ENCODE measurements around the gene DYTN.
"Not testable (repeated sequence)": the region's sequence is repeated elsewhere in the genome, so short reads cannot be mapped to it uniquely, and the experiment has no call there.

The DYTN gene

GRCh38 chr2:206721256-206721920 lies 3.2 kb upstream of the DYTN start:
- peak overlapping the region; percentile 35 for H4K91ac ChIP-seq (ENCODE audit: low read depth, low read length)
- H3K4me1 ChIP-seq (ENCODE audit: control insufficient read depth in 1 of 2, insufficient read depth in 2 of 2, low read length in 2 of 2): peaks cover 0 to 5% of the 10 kb centered on the region in 2 experiments
- no peak overlapping the region for H4K8ac ChIP-seq (ENCODE audit: low read depth, low read length)
- no peaks in the 10 kb centered on the region for H3K27me3 ChIP-seq (ENCODE audit: insufficient read depth, low read length)
- no peak for DNase-seq
- no peaks in the 10 kb centered on the region for H3K36me3 ChIP-seq (ENCODE audit: control insufficient read depth in 1 of 2, insufficient read depth in 2 of 2, low read length in 2 of 2)
- H3K14ac ChIP-seq (ENCODE audit: low read length): no peak overlapping the region
- H4K12ac ChIP-seq (ENCODE audit: low read depth, low read length): no peak overlapping the region
- peaks cover 2% of the 10 kb centered on the region for H3K9me3 ChIP-seq (ENCODE audit: insufficient read depth, low read depth, low read length)
- no peak overlapping the region for H2AFZ ChIP-seq (ENCODE audit: insufficient read depth, low read length, poor library complexity)
- H2BK5ac ChIP-seq (ENCODE audit: low read depth, low read length, poor library complexity): peak overlapping the region; percentile 78
- no peak overlapping the region for H2BK120ac ChIP-seq (ENCODE audit: insufficient read depth, low read length, poor library complexity)
- WGBS (ENCODE audit: extremely low coverage, insufficient coverage, insufficient read length): no CpG with 5 or more reads among the region's 4 CpGs
- H3K79me1 ChIP-seq (ENCODE audit: low read length): no peaks in the 10 kb centered on the region
- H3K4me3 ChIP-seq (ENCODE audit: low read depth, low read length): no peak overlapping the region
- H3K4ac ChIP-seq (ENCODE audit: low read depth, low read length): no peak overlapping the region
- H3K23ac ChIP-seq (ENCODE audit: low read length): no peak overlapping the region
- no peak overlapping the region for H2BK12ac ChIP-seq (ENCODE audit: low read length)
- no peak overlapping the region for H2AK5ac ChIP-seq (ENCODE audit: low read length)
- no peak overlapping the region for H3K18ac ChIP-seq (ENCODE audit: low read length)
- no peaks in the 10 kb centered on the region for H3K79me2 ChIP-seq (ENCODE audit: control insufficient read depth, insufficient read depth, low read length, poor library complexity)
- H3K9ac ChIP-seq (ENCODE audit: low read length): no peak overlapping the region
- peak overlapping the region; percentile 43 for H3K27ac ChIP-seq (ENCODE audit: low read depth, low read length)
- H3K4me2 ChIP-seq (ENCODE audit: low read length): no peak overlapping the region

GRCh38 chr2:206716623-206717022 lies 1.6 kb downstream of the DYTN start:
- no peak overlapping the region for H2BK120ac ChIP-seq (ENCODE audit: insufficient read depth, low read length, poor library complexity)

GRCh38 chr2:206715183-206715582 lies 3.0 kb downstream of the DYTN start:
- H3K4me1 ChIP-seq (ENCODE audit: control insufficient read depth in 1 of 2, insufficient read depth in 2 of 2, low read length in 2 of 2); H4K12ac ChIP-seq (ENCODE audit: low read depth, low read length); H3K79me2 ChIP-seq (ENCODE audit: control insufficient read depth, insufficient read depth, low read length, poor library complexity); H3K79me1 ChIP-seq (ENCODE audit: low read length); DNase-seq; H3K9me3 ChIP-seq (ENCODE audit: insufficient read depth, low read depth, low read length); H3K9ac ChIP-seq (ENCODE audit: low read length); H3K27ac ChIP-seq (ENCODE audit: low read depth, low read length); H3K23ac ChIP-seq (ENCODE audit: low read length); H3K18ac ChIP-seq (ENCODE audit: low read length); H3K4me3 ChIP-seq (ENCODE audit: low read depth, low read length); H3K4me2 ChIP-seq (ENCODE audit: low read length); H2BK12ac ChIP-seq (ENCODE audit: low read length); H2AK5ac ChIP-seq (ENCODE audit: low read length); H3K27me3 ChIP-seq (ENCODE audit: insufficient read depth, low read length); H3K36me3 ChIP-seq (ENCODE audit: control insufficient read depth in 1 of 2, insufficient read depth in 2 of 2, low read length in 2 of 2); H4K8ac ChIP-seq (ENCODE audit: low read depth, low read length); H3K4ac ChIP-seq (ENCODE audit: low read depth, low read length); H3K14ac ChIP-seq (ENCODE audit: low read length); H2BK5ac ChIP-seq (ENCODE audit: low read depth, low read length, poor library complexity); H2BK120ac ChIP-seq (ENCODE audit: insufficient read depth, low read length, poor library complexity); H4K91ac ChIP-seq (ENCODE audit: low read depth, low read length); H2AFZ ChIP-seq (ENCODE audit: insufficient read depth, low read length, poor library complexity): not testable (repeated sequence)
- WGBS (ENCODE audit: extremely low coverage, insufficient coverage, insufficient read length): no CpG with 5 or more reads among the region's 4 CpGs

More at GRCh38 chr2:206716623-206717022, 1.6 kb downstream of the DYTN start:
- H4K91ac ChIP-seq (ENCODE audit: low read depth, low read length): no peak overlapping the region
- H2BK12ac ChIP-seq (ENCODE audit: low read length): no peak overlapping the region
- H3K9me3 ChIP-seq (ENCODE audit: insufficient read depth, low read depth, low read length): no peaks in the 10 kb centered on the region
- H2AK5ac ChIP-seq (ENCODE audit: low read length): no peak overlapping the region
- no peak overlapping the region for H2BK5ac ChIP-seq (ENCODE audit: low read depth, low read length, poor library complexity)
- no peak overlapping the region for H3K9ac ChIP-seq (ENCODE audit: low read length)
- no peak overlapping the region for H3K4me3 ChIP-seq (ENCODE audit: low read depth, low read length)
- peaks cover 0 to 4% of the 10 kb centered on the region in 2 experiments for H3K4me1 ChIP-seq (ENCODE audit: control insufficient read depth in 1 of 2, insufficient read depth in 2 of 2, low read length in 2 of 2)
- no peak overlapping the region for H3K23ac ChIP-seq (ENCODE audit: low read length)
- H4K12ac ChIP-seq (ENCODE audit: low read depth, low read length): no peak overlapping the region
- H3K27me3 ChIP-seq (ENCODE audit: insufficient read depth, low read length): no peaks in the 10 kb centered on the region
- DNase-seq: no peak
- H2AFZ ChIP-seq (ENCODE audit: insufficient read depth, low read length, poor library complexity): no peak overlapping the region
- H3K18ac ChIP-seq (ENCODE audit: low read length): no peak overlapping the region
- no peaks in the 10 kb centered on the region for H3K79me2 ChIP-seq (ENCODE audit: control insufficient read depth, insufficient read depth, low read length, poor library complexity)
- H3K36me3 ChIP-seq (ENCODE audit: control insufficient read depth in 1 of 2, insufficient read depth in 2 of 2, low read length in 2 of 2): no peaks in the 10 kb centered on the region
- H3K27ac ChIP-seq (ENCODE audit: low read depth, low read length): no peak overlapping the region
- no peaks in the 10 kb centered on the region for H3K79me1 ChIP-seq (ENCODE audit: low read length)
- H4K8ac ChIP-seq (ENCODE audit: low read depth, low read length): no peak overlapping the region
- H3K14ac ChIP-seq (ENCODE audit: low read length): no peak overlapping the region
- H3K4me2 ChIP-seq (ENCODE audit: low read length): no peak overlapping the region
- WGBS (ENCODE audit: extremely low coverage, insufficient coverage, insufficient read length): no CpG with 5 or more reads among the region's 3 CpGs
- no peak overlapping the region for H3K4ac ChIP-seq (ENCODE audit: low read depth, low read length)

- Histone ChIP-seq H4K12ac (ENCODE audit: low read depth, low read length) (no peak overlapping the region), H3K9me3 (ENCODE audit: insufficient read depth, low read depth, low read length) (no peaks in the 10 kb centered on the region), H3K4me1 (ENCODE audit: control insufficient read depth in 1 of 2, insufficient read depth in 2 of 2, low read length in 2 of 2) (no peaks in the 10 kb centered on the region), H3K14ac (ENCODE audit: low read length) (no peak overlapping the region), H3K4ac (ENCODE audit: low read depth, low read length) (no peak overlapping the region), H2BK120ac (ENCODE audit: insufficient read depth, low read length, poor library complexity) (no peak overlapping the region), H3K79me2 (ENCODE audit: control insufficient read depth, insufficient read depth, low read length, poor library complexity) (no peaks in the 10 kb centered on the region), H3K18ac (ENCODE audit: low read length) (no peak overlapping the region), H4K91ac (ENCODE audit: low read depth, low read length) (no peak overlapping the region), H2AK5ac (ENCODE audit: low read length) (no peak overlapping the region), H3K36me3 (ENCODE audit: control insufficient read depth in 1 of 2, insufficient read depth in 2 of 2, low read length in 2 of 2) (no peaks in the 10 kb centered on the region), H2AFZ (ENCODE audit: insufficient read depth, low read length, poor library complexity) (no peak overlapping the region), H3K27me3 (ENCODE audit: insufficient read depth, low read length) (no peaks in the 10 kb centered on the region), H3K23ac (ENCODE audit: low read length) (no peak overlapping the region), H4K8ac (ENCODE audit: low read depth, low read length) (no peak overlapping the region), H3K9ac (ENCODE audit: low read length) (no peak overlapping the region), H2BK5ac (ENCODE audit: low read depth, low read length, poor library complexity) (no peak overlapping the region), H3K4me2 (ENCODE audit: low read length) (no peak overlapping the region), H3K79me1 (ENCODE audit: low read length) (no peaks in the 10 kb centered on the region), H3K27ac (ENCODE audit: low read depth, low read length) (no peak overlapping the region), H2BK12ac (ENCODE audit: low read length) (no peak overlapping the region), H3K4me3 (ENCODE audit: low read depth, low read length) (no peak overlapping the region)
- DNase-seq: no peak
- WGBS (ENCODE audit: extremely low coverage, insufficient coverage, insufficient read length): no CpG with 5 or more reads among the region's 4 CpGs
Measured at GRCh38 chr2:206713746-206714145, 4.5 kb downstream of the DYTN start.

All from trophoblast cell (in vitro differentiated cells and primary cell).